HG02852 (cell line): Measurements from ENCODE around the gene NTS.

Experiments
- ATAC-seq: cut with Tn5 transposase; IDR thresholded peaks from one replicate; pipeline ENCODE4 v1.9.1; 2021; ENCODE audit warnings: mild to moderate bottlenecking, moderate library complexity; ENCODE audit not compliant: unreplicated experiment

NTS gene

GRCh38 chr12:85920324-85920947 is 46.3 kb downstream of the NTS start:
- no peak for ATAC-seq

- ATAC-seq, result no peak
Observed at GRCh38 chr12:85923767-85924331, 49.8 kb downstream of the NTS start.

- ATAC-seq, result no peak
Observed at GRCh38 chr12:85927166-85927565, 53.1 kb downstream of the NTS start.
